ENCODE measurements around the gene DNAJC30. TPM values are rescaled to one million over a fixed set of nuclear protein-coding genes. Genes with fewer than 3 reads are reported as not detected.
A peak's percentile ranks its signal among the peaks of the same experiment; 100 is the strongest.

Gene DNAJC30
- total and polyA plus RNA-seq, 2 of the 8 experiments (the other 6 are each of a cell fraction or from before 2014, with no cell fraction given): 6.1 to 6.3 TPM

DNA sequence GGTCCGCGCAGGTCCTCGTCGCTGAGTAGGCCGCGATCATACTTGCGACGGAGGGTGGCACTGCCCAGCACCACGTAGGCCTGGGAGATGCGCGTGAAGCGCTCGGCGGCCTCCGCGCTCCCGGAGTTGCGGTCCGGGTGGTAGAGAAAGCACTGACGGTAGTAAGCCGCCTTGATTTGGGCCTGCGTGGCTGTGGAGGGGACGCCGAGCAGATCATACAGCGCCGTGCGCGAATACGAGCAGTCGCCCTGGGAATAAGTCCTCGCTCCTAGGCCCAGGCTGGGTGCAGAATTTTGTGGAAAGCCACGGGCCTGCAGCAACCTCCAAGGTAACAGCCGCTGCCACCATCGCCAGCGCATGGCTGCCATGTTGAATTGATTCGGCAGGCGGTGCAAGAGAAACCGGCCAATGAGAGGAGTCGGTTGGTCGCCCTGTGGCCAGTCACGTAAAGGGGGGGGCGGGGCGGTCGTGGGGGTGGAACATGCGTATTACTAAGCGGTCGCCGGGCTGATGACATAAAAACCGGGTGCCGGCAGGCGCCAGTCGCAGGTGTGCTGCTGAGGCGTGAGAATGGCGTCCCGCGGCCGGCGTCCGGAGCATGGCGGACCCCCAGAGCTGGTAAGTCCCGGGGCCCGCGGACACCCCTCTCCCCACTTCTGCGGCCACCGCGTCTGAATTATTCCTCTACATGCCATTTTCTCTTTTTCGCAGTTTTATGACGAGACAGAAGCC is at the start of gene DNAJC30, which contains the start of gene BUD23 (continued):
- TF ChIP-seq CBX5 (IDR thresholded peaks at IDR 0.05; ENCODE audit: low read depth, low read length): no peak
- peak; percentile 89 for TF ChIP-seq TAF7 (optimal IDR thresholded peaks at IDR 0.05; ENCODE audit: borderline replicate concordance, low read depth, low read length)
- no peak; the same call in 1 of the 2 replicates for TF ChIP-seq CHD2 (IDR thresholded peaks at IDR 0.05; ENCODE audit: low read length)
- peak in 1 of 2 experiments; percentile 79 for TF ChIP-seq SIN3A (conservative IDR thresholded peaks at IDR 0.05 in 1 of 2, IDR thresholded peaks at IDR 0.05 in 1 of 2; ENCODE audit: low read depth in 1 of 2, low read length in 2 of 2)
- peak; percentile 89 for TF ChIP-seq TBP (IDR thresholded peaks at IDR 0.05; ENCODE audit: low read depth, low read length)
- peak; percentile 98 for TF ChIP-seq PHF8 (conservative IDR thresholded peaks at IDR 0.05; ENCODE audit: low read depth, low read length)
- TF ChIP-seq TAF1 (IDR thresholded peaks at IDR 0.05; ENCODE audit: low read depth, low read length): peak; percentile 98
- TF ChIP-seq BRCA1 (IDR thresholded peaks at IDR 0.05; ENCODE audit: low read depth, low read length): no peak
- TF ChIP-seq ZNF274 (IDR thresholded peaks at IDR 0.05; ENCODE audit: borderline replicate concordance, extremely low read depth, low read length): no peak
- TF ChIP-seq RBBP5 (IDR thresholded peaks at IDR 0.05; ENCODE audit: borderline replicate concordance, low read depth, low read length): peak; percentile 76; the same call in 1 of the 2 replicates
- no peak for TF ChIP-seq MAFK (IDR thresholded peaks at IDR 0.05; ENCODE audit: low read depth, low read length)
- peak; percentile 64 for TF ChIP-seq SP1 (IDR thresholded peaks at IDR 0.05; ENCODE audit: low read depth, low read length)
- TF ChIP-seq JUND (IDR thresholded peaks at IDR 0.05; ENCODE audit: low read length): no peak
- TF ChIP-seq NANOG (IDR thresholded peaks at IDR 0.05; ENCODE audit: insufficient read depth, low read depth, low read length, poor library complexity, severe bottlenecking): no peak
- no peak for TF ChIP-seq FOSL1 (IDR thresholded peaks at IDR 0.05; ENCODE audit: insufficient read depth, low read depth, low read length)
- no peak for TF ChIP-seq EP300 (IDR thresholded peaks at IDR 0.05; ENCODE audit: borderline replicate concordance in 1 of 2, low read depth in 2 of 2, low read length in 2 of 2)
- TF ChIP-seq GTF2F1 (IDR thresholded peaks at IDR 0.05; ENCODE audit: borderline replicate concordance, low read depth, low read length): no peak
- no peak for TF ChIP-seq RNF2 (IDR thresholded peaks at IDR 0.05; ENCODE audit: borderline replicate concordance, low read depth, low read length, missing control alignments, poor library complexity, severe bottlenecking)
- peak; percentile 95 for TF ChIP-seq POLR2AphosphoS5 (IDR thresholded peaks at IDR 0.05; ENCODE audit: low read depth, low read length)
- 0 out of 2 replicates have a peak, but pooled peaks have one; percentile 2 for TF ChIP-seq TEAD4 (IDR thresholded peaks at IDR 0.05; ENCODE audit: low read depth, low read length)
- no peak for TF ChIP-seq HDAC6 (IDR thresholded peaks at IDR 0.05; ENCODE audit: low read depth, low read length)
- no peak for TF ChIP-seq USF2 (IDR thresholded peaks at IDR 0.05; ENCODE audit: low read length)
- no peak for TF ChIP-seq SIRT6 (IDR thresholded peaks at IDR 0.05; ENCODE audit: low read length)
